HG02840 (cell line): ENCODE measurements around the gene DEFB108B.
"Not testable (repeated sequence)": the region's sequence is repeated elsewhere in the genome, so short reads cannot be mapped to it uniquely, and the experiment has no call there.

Source experiments
- ATAC-seq: cut with Tn5 transposase; IDR thresholded peaks from one replicate; pipeline ENCODE4 v1.9.1; 2021; ENCODE audit warnings: mild to moderate bottlenecking, moderate library complexity, moderate number of reproducible peaks; ENCODE audit not compliant: unreplicated experiment, low FRiP score

DEFB108B gene

DNA sequence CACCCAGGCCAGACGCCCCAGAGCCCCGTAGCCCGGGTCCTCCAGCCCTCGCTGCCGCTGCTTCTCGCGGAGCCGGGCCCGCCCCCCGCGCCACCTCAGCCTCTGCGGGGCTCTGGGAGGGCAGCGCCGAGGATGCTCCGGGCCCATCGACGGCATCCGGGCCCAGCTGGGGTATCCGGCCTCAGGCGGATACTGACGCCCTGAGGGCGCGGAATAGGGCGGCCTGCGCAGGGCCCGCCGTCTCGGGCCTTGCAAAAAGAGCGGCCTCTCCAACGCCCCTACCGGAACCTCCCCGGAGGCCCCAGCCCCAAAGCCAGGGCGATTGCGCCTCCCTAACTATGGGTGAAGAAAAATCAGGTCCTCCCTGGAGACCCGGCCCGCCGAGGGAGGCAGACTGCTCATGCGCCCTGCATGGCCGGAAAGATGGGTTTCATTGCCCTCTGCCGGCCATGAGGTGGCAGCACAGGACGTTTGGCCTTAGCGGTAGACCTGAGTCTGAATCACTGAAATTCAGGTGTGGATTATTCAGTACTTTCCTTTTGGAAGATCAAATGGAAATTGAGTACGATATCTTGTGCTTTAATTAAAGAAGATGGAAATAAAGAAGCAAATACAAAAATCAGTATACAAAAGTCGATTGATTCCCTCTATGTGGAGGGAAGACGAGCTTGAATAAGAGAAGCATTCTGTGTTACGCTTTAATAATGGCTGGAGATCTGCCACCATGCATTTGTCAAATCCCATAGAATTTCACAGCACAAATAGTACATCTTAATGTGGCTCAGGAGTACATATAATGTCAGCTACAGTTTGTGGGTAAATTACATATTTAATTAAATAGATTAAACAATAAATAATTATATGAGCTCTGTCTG lies 19.3 kb upstream of the DEFB108B start:
- ATAC-seq, result not testable (repeated sequence)

- ATAC-seq, result not testable (repeated sequence)
Measured at GRCh38 chr11:71821539-71821938, 11.5 kb upstream of the DEFB108B start.

DNA sequence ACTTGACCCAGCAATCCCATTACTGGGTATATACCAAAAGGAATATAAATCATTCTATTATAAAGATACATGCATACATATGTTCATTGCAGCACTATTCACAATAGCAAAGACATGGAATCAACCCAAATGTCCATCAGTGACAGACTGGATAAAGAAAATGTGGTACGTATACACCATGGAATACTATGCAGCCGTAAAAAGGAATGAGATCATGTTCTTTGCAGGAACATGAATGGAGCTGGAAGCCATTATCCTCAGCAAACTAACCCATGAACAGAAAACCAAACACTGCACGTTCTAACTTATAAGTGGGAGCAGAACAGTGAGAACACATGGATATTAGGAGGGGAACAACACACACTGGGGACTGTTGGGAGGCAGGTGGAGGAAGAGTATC lies 3.8 kb upstream of the DEFB108B start:
- ATAC-seq, result not testable (repeated sequence)

DNA sequence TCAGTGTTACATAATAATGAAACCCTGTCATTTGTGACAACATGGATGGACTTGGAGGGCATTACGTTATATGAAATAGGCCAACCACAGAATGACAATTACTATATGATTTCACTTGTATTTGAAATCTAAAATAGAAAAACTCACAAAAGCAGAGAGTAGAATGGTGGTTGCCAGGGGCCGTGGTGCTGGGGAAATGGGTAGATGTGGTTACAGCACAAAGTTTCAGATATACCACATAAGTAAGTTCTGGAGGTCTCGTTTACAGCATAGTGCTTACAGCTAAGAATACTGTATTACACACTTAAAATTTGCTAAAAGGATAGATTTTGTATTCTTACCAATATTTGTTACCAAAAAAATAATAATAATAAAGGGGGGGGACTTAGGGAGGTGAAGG lies 3.3 kb upstream of the DEFB108B start:
- ATAC-seq, result not testable (repeated sequence)

DNA sequence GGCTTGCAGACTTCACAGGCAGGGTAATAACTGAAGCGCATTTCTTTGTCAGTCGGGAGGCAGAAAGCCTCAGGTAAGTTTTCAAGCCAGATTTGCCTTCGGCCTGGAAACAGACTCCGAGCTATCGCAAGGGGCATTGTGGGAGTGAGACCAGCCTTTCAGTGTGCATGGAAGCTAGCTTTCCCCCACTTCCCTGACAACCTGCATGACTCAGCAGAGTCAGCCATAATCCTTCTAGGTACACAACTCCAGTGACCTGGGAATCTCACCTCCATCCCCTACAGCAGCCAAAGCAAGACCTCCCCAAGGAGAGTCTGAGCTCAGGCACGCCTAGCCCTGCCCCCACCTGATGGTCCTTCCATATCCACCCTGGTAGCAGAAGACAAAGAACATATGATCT lies 9.7 kb downstream of the DEFB108B start:
- not testable (repeated sequence) for ATAC-seq

DNA sequence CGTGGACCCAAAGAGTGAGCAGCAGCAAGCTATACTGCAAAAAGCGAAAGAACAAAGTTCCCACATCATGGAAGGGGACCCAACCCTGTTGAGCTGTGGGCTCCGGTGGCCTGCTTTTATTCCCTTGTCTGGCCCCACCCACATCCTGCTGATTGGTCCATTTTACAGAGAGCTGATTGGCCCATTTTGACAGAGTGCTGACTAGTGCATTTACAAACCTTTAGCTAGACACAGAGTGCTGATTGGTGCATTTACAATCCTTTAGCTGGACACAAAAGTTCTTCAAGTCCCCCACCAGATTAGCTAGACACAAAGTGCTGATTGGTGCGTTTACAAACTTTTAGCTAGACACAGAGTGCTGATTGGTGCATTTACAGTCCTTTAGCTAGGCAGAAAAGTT lies 10.4 kb downstream of the DEFB108B start:
- not testable (repeated sequence) for ATAC-seq

DNA sequence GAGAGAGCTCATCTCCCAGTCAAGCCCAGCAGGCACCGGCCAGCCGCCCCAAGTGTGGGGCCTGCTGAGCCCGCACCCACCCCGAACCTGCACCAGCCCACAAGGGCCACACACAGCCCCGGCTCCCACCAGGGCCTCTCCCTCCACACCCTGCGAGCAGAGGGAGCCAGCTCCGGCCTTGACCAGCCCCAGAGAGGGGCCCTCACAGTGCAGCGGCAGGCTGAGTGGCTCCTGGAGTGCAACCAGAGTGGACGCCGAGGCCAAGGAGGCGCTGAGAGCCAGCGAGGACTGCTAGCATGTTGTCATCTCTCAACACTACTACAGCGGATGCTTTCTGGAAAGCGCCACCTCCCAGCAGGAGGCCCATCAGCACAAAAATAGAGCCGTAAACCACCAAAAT lies 10.9 kb downstream of the DEFB108B start:
- no peak for ATAC-seq

DNA sequence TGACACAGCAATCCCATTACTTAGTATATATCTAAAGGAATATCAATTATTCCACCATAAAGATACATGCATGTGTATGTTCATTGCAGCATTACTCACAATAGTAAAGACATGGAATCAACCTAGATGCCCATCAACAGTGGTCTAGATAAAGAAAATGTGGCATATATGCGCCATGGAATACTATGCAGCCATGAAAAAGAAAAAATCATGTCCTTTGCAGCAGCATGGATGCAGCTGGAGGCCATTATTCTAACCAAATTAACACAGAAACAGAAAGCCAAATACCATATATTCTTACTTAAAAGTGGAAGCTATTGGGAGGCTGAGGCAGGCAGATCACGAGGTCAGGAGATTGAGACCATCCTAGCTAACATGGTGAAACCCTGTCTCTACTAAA lies 20.9 kb downstream of the DEFB108B start:
- ATAC-seq, result not testable (repeated sequence)

GRCh38 chr11:71855880-71856279 lies 22.9 kb downstream of the DEFB108B start:
- ATAC-seq, result not testable (repeated sequence)

DNA sequence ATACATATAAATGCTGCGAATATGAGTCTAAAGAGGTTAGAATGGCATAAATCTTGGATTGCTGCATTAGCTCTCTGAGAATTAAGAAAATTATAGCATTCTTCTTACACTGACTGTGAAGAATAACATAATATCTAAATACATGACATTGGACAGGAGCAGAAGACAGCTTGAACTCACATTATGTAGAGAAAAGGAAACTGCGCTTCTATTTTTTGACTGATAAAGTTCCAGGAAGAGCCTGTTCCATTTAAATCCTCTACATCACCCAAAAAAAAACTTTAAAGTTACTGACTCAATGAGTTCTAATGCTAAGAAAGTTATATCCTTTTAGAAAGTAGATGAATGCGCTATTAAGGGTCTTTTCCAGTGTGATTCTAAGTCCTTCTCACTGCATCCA lies 27.8 kb downstream of the DEFB108B start:
- ATAC-seq, result not testable (repeated sequence)

- not testable (repeated sequence) for ATAC-seq
Measured at GRCh38 chr11:71863978-71864627, 31.1 kb downstream of the DEFB108B start.

- ATAC-seq, result not testable (repeated sequence)
Measured at GRCh38 chr11:71867209-71867608, 34.2 kb downstream of the DEFB108B start.

- not testable (repeated sequence) for ATAC-seq
Measured at GRCh38 chr11:71869931-71870330, 36.9 kb downstream of the DEFB108B start.

- ATAC-seq, result not testable (repeated sequence)
Measured at GRCh38 chr11:71870661-71871060, 37.7 kb downstream of the DEFB108B start.

- not testable (repeated sequence) for ATAC-seq
Measured at GRCh38 chr11:71876262-71876661, 43.3 kb downstream of the DEFB108B start.

GRCh38 chr11:71878059-71878458 lies 45.1 kb downstream of the DEFB108B start, which contains the start of gene DEFB131B:
DEFB131B (plus strand) TSS chr11:71878453; CDS start chr11:71878453, 0 bp downstream.
- ATAC-seq, result not testable (repeated sequence)

GRCh38 chr11:71885806-71886205 lies 52.8 kb downstream of the DEFB108B start:
- not testable (repeated sequence) for ATAC-seq
